ENCODE results near the gene KCTD16.

KCTD16 gene

DNA sequence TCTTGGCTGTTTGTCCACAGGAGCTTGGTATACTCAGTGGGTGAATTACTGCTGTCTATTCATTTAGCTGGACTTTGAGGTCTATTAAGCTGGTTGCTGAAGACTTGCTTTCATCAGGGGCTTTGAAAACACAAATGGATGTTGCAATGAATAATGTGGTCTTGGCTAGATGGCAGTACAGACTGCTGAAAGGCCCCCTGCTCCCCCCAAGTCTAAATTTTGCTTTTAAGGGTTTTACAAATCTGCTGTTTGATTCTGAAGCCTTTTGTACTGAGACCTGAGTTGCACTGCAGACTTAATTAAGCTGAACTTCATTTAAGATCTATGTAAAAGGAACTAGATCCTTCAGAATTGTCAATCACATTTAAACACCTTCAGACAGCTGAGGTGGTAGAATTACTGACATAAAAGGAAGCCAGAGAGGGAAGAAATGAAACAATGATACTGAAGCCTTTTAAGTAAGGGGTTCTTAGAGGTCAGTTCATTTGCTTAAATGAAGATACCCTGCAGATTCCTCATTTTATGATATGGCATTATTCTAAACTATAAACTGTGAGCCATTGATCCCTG, 37.3 kb downstream of the KCTD16 start:
- peak in 2 of 56 donors; percentile 14 to 32 for DNase-seq

DNA sequence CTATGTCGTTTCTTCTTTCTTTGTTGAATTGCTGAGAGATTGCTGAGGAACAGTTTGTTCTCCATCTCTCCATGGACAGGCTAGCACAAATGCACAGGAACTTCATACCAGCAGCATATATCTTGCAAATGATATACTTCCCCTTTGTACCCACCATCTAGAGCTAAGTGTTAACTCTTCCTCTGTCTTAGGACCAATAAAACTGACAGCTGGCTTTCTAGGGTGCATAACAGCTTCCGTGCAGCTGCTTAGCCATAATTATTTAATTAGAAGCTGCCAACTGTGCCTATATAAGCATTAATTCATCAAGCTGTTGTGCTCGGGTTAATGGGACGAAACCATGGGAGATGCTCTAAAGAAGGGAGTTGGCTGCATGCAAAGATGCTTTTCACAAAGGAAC, 38.7 kb downstream of the KCTD16 start:
- DNase-seq, result no peak

DNA sequence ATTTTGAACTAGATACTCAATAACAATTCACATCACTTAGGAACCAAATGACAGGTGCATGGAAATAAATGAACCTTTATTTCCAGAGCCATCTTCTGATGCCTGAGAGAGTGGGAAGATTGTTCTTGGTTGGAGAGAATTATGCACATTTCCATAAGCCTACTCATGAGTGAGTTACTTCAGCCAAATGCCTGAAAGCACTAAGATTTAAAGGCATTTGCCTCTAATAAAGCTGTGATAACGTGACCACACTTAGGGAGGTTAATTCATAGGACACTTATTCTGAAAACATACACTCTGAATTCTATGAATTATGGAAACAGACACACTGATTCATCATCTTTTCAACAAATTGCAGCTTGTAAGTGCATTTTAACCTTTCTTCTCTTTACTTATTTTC, 40.0 kb downstream of the KCTD16 start:
- DNase-seq, result no peak

GRCh38 chr5:144219869-144220268, 49.2 kb downstream of the KCTD16 start:
- no peak for DNase-seq

GRCh38 chr5:144227363-144227999, 56.8 kb downstream of the KCTD16 start:
- no peak for DNase-seq

DNA sequence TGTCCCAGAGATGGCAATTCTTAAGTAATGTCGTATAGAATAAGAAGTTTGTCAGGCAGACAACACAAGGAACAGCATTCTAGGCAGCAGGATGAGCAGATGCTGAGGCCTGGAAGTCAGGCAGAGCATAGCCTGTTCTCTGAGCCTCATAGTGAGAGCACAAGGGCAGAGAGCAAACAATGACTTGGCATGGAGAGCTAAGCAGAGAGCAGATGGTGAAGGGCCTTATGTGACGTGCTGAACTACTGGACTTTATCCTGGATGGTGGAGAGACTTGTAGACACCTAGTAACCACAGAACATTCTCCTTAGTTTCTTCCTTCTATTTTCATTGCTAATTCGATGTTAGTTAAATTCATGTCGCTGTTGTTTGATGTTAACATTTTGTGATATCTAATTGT, 60.1 kb downstream of the KCTD16 start:
- no peak for DNase-seq

DNA sequence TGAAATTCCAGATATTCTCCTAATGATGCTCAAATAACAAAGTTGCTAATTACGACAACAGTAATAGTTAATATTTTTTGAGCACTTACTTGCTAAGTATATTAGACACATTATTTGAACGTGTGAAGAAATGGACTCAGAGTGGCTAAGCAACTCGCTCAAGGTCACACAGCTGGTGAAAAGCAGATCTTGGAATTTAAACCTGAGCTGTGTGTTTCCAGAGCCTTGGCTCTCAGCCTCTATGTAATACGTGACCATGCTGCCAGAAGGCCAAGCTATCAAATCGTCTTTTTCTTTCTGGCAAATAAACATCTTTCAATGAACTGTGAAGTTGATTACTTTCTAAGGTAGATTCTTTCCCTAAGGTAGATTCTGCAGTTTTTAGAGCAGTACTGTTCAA, 61.6 kb downstream of the KCTD16 start:
- no peak for DNase-seq

DNA sequence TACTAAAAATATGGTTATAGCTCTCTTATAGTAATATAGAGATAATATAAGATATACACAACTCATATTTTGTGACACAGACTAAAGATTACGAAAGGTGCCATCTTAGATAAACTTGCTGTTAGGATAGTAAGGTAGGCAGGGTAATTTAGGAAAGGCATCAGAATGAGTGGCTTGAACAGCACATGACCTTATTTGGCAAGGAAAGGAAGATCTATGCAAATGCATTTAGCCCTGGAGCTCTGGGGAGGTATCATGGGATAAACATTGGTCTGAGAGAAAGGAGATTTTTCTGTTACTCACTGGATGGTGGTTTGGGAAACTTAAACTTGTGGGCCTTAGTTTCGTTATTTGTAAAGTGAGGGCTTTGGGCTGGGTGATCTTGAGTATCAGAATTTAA, 65.8 kb downstream of the KCTD16 start:
- DNase-seq, result no peak

- DNase-seq, result peak in 2 of 56 donors; percentile 0 to 2
These were observed 67.2 kb downstream of the KCTD16 start for GRCh38 chr5:144237851-144238250.

GRCh38 chr5:144247131-144247530, 76.5 kb downstream of the KCTD16 start:
- DNase-seq, result no peak

DNA sequence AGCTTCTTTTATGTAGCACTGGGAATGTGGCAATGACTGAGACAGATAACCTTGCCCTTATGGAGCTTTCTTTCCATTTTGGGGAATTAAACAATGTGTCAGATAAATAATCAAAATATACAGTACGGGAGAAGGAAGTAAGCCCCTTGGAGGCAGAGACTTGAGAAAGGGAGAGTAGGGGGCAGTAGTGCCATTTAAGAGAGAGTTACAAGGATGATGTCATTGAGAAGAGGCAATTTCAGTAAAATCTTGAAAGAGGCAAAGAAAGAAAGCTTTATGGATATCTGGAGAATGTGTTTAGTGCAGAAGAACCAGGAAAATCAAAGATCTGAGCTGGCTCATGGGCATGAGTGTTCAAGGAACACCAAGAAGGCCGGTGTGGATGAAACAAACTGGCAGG, 77.3 kb downstream of the KCTD16 start:
- no peak for DNase-seq

DNA sequence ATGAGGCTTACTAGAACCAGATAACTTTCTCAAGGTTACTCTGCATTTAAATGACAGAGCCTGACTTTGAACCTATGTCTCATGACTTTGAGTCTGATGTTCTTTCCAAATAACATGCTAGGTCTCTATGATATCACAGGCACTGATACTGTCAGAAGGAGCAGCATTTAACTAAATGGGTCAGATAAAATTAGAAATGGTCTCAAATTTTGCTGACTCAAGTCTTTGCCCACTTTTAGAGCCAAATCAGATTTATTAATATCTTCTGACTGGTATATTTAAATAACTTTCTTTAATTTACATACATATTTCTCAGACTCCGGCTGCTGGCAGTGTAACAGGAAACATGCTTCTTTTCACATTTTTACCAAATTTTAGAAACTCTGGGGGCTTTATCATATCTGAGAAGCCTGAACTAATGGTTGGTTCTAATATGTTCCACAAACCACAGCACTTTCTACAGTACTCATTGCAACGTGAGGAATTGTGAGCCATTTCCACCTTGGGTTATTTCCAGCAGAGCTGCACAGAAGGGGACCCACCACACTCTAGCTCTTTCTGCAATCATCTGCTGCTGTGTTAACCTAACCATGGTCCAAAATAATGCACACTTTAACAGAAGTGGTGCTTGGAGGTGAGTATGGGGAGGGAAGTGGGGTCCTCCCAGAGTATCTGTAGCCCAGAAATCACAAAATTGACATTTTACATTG, 79.2 kb downstream of the KCTD16 start:
- DNase-seq, result no peak

- DNase-seq, result no peak
These were observed 83.9 kb downstream of the KCTD16 start for GRCh38 chr5:144254552-144254951.

GRCh38 chr5:144260121-144260520, 89.4 kb downstream of the KCTD16 start:
- no peak for DNase-seq

- DNase-seq, result no peak
These were observed 95.1 kb downstream of the KCTD16 start for GRCh38 chr5:144265643-144266247.

DNA sequence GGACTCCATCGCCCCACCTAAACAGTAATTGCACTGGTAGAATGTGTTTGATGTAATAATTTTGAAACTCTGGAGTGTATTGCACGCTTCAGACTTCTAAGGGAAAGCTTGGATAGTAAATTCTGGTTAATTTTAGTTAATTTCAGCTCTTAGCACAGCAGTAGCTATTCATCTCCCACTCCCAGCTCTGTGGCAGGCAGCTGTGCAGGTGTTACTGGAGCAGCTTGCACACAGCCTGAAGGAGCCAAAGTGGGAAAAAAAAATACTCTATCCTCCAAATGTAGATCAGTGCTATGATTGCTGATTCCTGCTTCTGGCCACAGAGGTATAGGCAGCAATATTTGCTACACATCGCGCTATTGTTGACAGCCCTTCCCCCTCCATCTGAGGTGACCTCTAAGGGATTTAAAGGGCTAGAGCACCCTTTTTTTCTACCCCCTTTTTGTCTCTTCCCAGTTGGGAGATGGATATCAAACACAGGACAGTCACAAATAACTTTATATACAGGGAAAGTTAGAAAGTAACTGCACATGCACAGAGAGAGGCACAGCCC, 97.4 kb downstream of the KCTD16 start:
- peak in 15 of 56 donors; percentile 1 to 45 (median 16) for DNase-seq

GRCh38 chr5:144273232-144274027, 102.8 kb downstream of the KCTD16 start:
- no peak for DNase-seq

- DNase-seq, result peak in 11 of 56 donors; percentile 1 to 31 (median 14)
These were observed 104.7 kb downstream of the KCTD16 start for GRCh38 chr5:144275329-144275728.

DNA sequence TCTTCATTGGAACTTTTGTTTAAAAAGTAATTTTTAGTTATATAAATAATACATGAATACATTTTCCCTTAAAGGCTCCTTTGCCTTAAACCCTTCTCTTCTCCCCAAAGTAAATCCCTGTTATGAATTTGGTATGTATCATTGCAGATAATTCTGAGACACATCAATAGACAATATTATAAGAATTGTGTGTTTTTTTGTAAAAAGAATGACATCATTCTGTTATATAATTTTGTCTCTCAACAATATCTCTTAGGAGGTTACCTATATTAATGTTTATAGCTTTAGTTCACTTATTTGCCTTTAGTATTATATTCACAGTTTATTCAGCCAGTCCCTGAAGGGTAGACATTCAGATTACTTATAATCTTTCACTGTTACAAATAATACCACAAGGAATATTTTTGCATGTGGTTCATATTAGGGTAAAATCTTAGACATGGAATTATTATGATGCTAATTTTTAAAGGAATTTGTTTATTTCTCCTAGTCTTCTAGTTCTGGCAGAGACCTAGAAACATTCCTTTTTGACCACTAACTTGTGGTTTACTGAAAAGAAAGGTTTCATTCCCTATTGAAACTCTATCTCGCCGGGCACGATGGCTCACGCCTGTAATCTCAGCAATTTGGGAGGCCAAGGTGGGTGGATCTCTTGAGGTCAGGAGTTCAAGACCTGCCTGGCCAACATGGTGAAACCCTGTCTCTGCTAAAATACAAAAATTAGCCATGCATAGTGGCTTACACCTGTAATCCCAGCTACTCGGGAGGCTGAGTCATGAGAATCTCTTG, 105.6 kb downstream of the KCTD16 start:
- DNase-seq, result no peak

DNA sequence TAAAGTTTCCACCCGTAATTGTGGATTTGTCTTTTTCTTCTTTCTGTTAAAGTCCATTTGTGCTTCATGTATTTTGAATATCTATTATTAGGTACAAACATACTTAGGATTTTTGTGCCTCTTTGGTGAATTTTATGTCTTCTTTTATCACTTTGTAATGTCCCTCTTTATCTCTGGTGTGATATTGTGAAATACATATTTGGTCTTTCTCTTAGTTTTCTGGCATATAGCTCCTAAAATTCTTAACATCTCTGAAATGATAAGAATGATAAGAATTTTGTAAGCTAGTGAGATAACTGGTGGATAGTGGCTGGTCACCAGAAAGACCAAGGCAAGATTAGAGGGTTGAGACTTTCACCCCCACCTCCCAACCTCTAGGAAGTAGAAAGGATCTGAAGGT, 111.1 kb downstream of the KCTD16 start:
- no peak for DNase-seq

Data from nucleus accumbens (tissue), 56 donors.